ENCODE measurements around the gene RORB.

The RORB gene

DNA sequence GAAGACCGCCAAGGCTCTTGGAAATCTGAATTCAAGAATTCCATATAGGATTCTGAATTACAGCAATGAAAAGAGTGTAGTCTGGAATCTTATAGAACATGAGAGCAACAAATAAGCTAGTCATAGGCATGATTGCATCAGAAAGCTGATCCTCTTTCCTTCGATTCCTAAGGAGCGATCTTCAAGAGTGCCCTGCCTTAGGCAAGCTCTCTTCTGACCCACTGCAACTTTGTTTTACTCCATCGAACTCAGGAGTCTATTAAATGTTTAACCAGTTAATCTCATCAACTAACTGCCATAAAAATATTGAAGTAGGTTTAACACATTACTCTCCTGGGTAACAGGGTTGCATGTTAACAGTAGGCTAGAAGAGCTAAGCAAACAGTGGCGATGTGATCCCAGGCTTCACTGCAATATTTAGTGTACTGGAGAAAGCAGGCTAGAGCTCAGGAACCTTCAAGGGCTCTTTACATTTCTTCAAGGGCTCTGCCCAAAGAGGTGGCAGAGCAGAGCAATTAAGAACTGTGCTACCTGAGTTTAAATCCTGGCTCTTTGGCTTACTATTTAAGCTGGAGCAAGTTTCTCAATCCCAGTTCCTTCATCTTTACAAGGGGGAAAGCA, 146.3 kb downstream of the RORB start:
- Mint-ChIP-seq H3K4me1 (no peaks in the 10 kb centered on the region), H3K36me3 (ENCODE audit: low read depth) (no peaks in the 10 kb centered on the region), H3K4me3 (no peak overlapping the region), H3K27ac (peak overlapping the region in 1 of 3 experiments; percentile 35), H3K27me3 (ENCODE audit: low read depth) (peaks cover 6% of the 10 kb centered on the region), H3K9me3 (no peaks in the 10 kb centered on the region)
- TF ChIP-seq CTCF (IDR thresholded peaks at IDR 0.05; ENCODE audit: unreplicated experiment in 3 of 3), result no peak

- H3K4me1 Mint-ChIP-seq, result no peaks in the 10 kb centered on the region
- TF ChIP-seq CTCF (IDR thresholded peaks at IDR 0.05; ENCODE audit: unreplicated experiment in 3 of 3), result no peak
Observed at GRCh38 chr9:74644023-74644422, 146.9 kb downstream of the RORB start.

GRCh38 chr9:74645007-74645639, 148.0 kb downstream of the RORB start:
- peaks cover 6% of the 10 kb centered on the region for H3K27me3 Mint-ChIP-seq (ENCODE audit: low read depth)
- no peak overlapping the region for H3K27ac Mint-ChIP-seq
- H3K4me1 Mint-ChIP-seq, result no peaks in the 10 kb centered on the region
- H3K36me3 Mint-ChIP-seq (ENCODE audit: low read depth), result no peaks in the 10 kb centered on the region
- H3K4me3 Mint-ChIP-seq, result no peak overlapping the region
- peak; percentile 61 to 72 (median 65) for TF ChIP-seq CTCF (IDR thresholded peaks at IDR 0.05; ENCODE audit: unreplicated experiment in 3 of 3)
- H3K9me3 Mint-ChIP-seq, result no peaks in the 10 kb centered on the region

More at GRCh38 chr9:74644023-74644422, 146.9 kb downstream of the RORB start:
- Mint-ChIP-seq H3K27me3 (ENCODE audit: low read depth) (peaks cover 6% of the 10 kb centered on the region), H3K36me3 (ENCODE audit: low read depth) (no peaks in the 10 kb centered on the region), H3K27ac (no peak overlapping the region), H3K4me3 (no peak overlapping the region), H3K9me3 (no peaks in the 10 kb centered on the region)

- Mint-ChIP-seq H3K36me3 (ENCODE audit: low read depth) (no peaks in the 10 kb centered on the region), H3K9me3 (no peaks in the 10 kb centered on the region), H3K27me3 (ENCODE audit: low read depth) (peaks cover 4% of the 10 kb centered on the region), H3K4me1 (peaks cover 6% of the 10 kb centered on the region), H3K27ac (no peak overlapping the region), H3K4me3 (no peak overlapping the region)
- no peak for TF ChIP-seq CTCF (IDR thresholded peaks at IDR 0.05; ENCODE audit: unreplicated experiment in 3 of 3)
Observed at GRCh38 chr9:74653410-74654080, 156.4 kb downstream of the RORB start.

DNA sequence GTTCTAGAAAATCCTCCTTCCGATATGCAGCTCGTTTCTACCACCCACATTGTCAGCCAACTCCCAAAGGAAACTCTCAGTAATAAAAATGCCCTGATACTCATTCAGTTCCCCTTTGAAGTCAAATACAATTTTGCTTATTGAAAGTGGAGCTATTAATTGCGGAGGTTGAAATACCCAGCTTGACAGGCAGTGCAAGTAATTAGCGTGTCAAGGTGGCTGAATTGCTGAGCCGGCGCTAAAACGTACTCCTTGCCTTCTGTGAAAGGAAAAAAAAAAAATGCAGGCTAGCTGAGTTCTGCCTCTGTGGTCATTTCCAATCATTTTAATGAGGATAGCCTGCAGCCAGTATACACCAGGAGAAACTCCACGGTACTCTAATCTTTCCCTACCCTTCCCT, 165.5 kb downstream of the RORB start:
- no peak for TF ChIP-seq CTCF (IDR thresholded peaks at IDR 0.05; ENCODE audit: unreplicated experiment in 3 of 3)
- H3K36me3 Mint-ChIP-seq (ENCODE audit: low read depth), result no peaks in the 10 kb centered on the region
- no peak overlapping the region for H3K27ac Mint-ChIP-seq
- no peak overlapping the region for H3K4me3 Mint-ChIP-seq
- H3K27me3 Mint-ChIP-seq (ENCODE audit: low read depth), result peaks cover 7% of the 10 kb centered on the region
- H3K4me1 Mint-ChIP-seq, result no peaks in the 10 kb centered on the region
- H3K9me3 Mint-ChIP-seq, result no peaks in the 10 kb centered on the region
